Liver (tissue), 3 donors: ENCODE results near the gene SYT13.

Experiments used
- ATF3 ChIP-seq: IDR thresholded peaks from 2 replicates; pipeline ENCODE4 v1.6.1; 2016; ENCODE audit warnings: antibody characterized with exemption
- CTCF ChIP-seq: fragments of 150-350 bp; IDR thresholded peaks from 2 replicates; pipeline ENCODE4 v1.5.1; 2017; ENCODE audit warnings: improper control_type of control experiment, low read depth, low read length; ENCODE audit not compliant: missing input control
- EGR1 ChIP-seq, 2 donors: IDR thresholded peaks; 2 replicates each; pipeline ENCODE4 v1.6.1; 2016 to 2018; ENCODE audit warnings: antibody characterized with exemption in 2 of 2, low read depth in 2 of 2
- GABPA ChIP-seq, 2 donors: IDR thresholded peaks in 1 of 2; conservative IDR thresholded peaks in 1 of 2; 2 replicates each; pipeline ENCODE4 v1.6.1; 2016; ENCODE audit warnings: antibody characterized with exemption in 2 of 2, mild to moderate bottlenecking in 1 of 2, moderate library complexity in 1 of 2
- JUND ChIP-seq, 2 donors: IDR thresholded peaks; 2 replicates each; pipeline ENCODE4 v1.6.1; 2016; ENCODE audit warnings: antibody characterized with exemption in 2 of 2
- MAX ChIP-seq: IDR thresholded peaks from 2 replicates; pipeline ENCODE4 v1.6.1; 2016; ENCODE audit warnings: antibody characterized with exemption
- RAD21 ChIP-seq, 2 donors: IDR thresholded peaks; 2 replicates each; pipeline ENCODE4 v1.6.1; 2016; ENCODE audit warnings: antibody characterized with exemption in 2 of 2, mild to moderate bottlenecking in 2 of 2
- REST ChIP-seq: IDR thresholded peaks from 2 replicates; pipeline ENCODE4 v1.6.1; 2016; ENCODE audit warnings: antibody characterized with exemption, mild to moderate bottlenecking
- RXRA ChIP-seq, 2 donors: IDR thresholded peaks; 2 replicates each; pipeline ENCODE4 v1.6.1; 2017 to 2018; ENCODE audit warnings: antibody characterized with exemption in 2 of 2, mild to moderate bottlenecking in 1 of 2
- SP1 ChIP-seq: IDR thresholded peaks from 2 replicates; pipeline ENCODE4 v1.6.1; 2018; ENCODE audit warnings: antibody characterized with exemption, mild to moderate bottlenecking
- TAF1 ChIP-seq: conservative IDR thresholded peaks from 2 replicates; pipeline ENCODE4 v1.6.1; 2016; ENCODE audit warnings: antibody characterized with exemption, mild to moderate bottlenecking
- ZBTB33 ChIP-seq: IDR thresholded peaks from 2 replicates; pipeline ENCODE4 v1.6.1; 2016; ENCODE audit warnings: antibody characterized with exemption
- donor health status: healthy.
- donor health status: healthy.

- TF ChIP-seq CTCF: no peak
- no peak for TF ChIP-seq REST
- TF ChIP-seq RXRA (IDR thresholded peaks at IDR 0.05): no peak
- TF ChIP-seq MAX: no peak
- TF ChIP-seq EGR1 (IDR thresholded peaks at IDR 0.05; ENCODE audit: low read depth in 2 of 2): no peak
- no peak for TF ChIP-seq GABPA (IDR thresholded peaks at IDR 0.05 in 1 of 2, conservative IDR thresholded peaks at IDR 0.05 in 1 of 2)
- no peak for TF ChIP-seq ZBTB33
- no peak for TF ChIP-seq TAF1
- TF ChIP-seq ATF3: no peak
- no peak for TF ChIP-seq JUND (IDR thresholded peaks at IDR 0.05)
- no peak for TF ChIP-seq SP1
- no peak for TF ChIP-seq RAD21 (IDR thresholded peaks at IDR 0.05)
These were observed 61.4 kb downstream of the SYT13 start for GRCh38 chr11:45224766-45225165.
